NCI-H187 (cell line): ENCODE data around the gene REPIN1.

Source experiments
- DNase-seq, 2 experiments: peaks; one replicate each; lab custom pipeline; 2025; lab: John Stamatoyannopoulos, UW

REPIN1 gene

GRCh38 chr7:150407588-150408392, 39.2 kb downstream of the REPIN1 start:
- no peak for DNase-seq

DNA sequence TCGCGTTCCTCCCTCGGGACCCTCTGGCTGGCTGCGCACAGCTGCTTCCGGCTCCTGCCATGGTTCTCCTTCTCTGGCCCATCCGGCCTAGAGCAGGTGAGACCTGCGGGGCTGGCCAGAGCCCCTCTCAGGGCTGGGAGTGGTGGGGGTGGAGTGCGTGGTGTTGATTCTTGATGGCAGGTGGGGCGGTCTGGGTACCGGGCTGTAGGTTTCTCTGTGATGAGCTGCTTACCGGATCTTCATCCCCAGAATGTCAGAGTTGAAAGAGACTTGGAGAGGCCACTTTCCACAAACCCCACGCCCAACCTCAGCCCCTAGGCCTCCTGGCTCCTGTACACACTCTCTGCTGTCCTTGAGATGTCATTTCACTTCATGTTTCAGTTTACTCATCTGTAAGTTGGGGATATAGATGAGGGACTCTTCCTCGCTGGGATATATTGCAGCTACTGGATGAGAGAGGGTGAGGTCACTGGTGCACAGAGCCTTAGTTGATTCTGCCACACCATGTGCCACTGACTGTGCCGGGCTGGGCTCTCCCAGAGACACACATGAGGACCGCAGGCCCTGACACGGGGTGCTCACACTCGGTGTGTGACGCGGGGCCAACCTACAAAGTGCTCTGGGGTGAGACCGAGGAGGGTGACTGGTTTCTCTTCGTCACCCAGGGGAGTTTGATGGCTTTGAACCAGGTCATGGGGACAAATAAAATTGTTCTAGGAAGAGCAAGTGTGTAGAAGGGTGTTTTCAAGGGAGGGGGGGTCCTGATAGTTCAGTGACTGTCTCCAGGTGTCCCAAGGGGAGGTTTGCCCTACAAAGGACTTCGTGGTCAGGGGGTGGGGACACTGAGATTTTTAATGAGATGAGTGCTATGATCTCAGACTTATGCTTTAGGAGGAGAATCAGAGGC, 40.0 kb downstream of the REPIN1 start:
- no peak for DNase-seq

DNA sequence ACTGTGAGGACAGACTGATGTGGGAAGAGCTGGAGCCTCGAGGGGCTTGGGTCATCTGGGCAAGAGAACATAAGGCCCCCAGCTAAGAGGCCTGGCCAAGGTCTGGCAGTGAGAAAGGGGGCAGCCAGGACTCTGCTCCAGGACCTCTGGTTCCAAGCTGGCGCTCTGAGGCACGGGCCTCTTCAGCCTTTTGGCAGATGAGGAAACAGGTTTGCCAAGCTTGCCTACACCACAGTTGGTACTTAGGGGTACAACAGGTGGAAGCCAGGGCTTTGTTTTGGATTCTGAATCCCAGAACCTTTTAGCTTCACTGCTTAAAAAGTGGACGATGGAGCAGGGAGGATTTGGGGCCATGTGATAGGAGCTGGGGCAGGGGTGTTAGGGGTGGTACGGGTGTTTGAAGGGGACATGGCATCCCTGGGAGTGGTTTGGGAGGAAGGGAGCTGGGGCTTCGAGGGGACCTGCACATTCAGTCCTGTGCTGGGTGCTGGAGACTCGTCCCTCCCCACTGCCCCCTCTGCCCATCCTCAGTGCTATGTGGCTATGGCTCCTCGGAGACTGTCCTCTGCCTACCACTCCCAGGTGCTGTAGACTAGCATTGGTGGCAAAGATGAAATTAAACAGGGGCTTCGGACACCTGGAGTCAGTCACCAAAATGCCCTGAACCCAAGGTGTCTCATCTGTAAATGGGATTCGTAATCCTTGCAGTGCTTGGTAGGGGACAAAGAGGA, 40.8 kb downstream of the REPIN1 start:
- no peak for DNase-seq

DNA sequence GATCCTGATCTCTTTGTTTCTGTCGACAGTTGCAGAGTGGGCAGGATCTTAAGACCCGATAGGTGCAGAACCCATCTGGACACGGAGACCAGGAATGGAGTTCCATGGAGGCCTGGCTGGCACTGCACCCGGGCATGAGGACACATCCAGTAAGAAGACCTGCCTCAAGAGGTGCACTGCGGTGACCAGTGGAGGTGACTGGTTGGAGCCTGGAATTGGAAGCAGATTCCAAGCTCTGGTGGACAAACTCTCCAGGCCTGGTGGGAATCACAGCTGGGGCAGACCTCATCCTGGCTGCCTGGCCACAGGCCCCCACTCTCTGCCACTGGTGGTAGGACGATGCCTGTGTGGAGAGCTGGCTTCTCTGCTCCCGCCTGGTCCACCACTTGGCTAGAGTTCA, 41.5 kb downstream of the REPIN1 start:
- DNase-seq, result no peak

- DNase-seq, result no peak
Observed at GRCh38 chr7:150410680-150411346, 42.2 kb downstream of the REPIN1 start.

- DNase-seq, result no peak
Observed at GRCh38 chr7:150411606-150412005, 43.0 kb downstream of the REPIN1 start.

DNA sequence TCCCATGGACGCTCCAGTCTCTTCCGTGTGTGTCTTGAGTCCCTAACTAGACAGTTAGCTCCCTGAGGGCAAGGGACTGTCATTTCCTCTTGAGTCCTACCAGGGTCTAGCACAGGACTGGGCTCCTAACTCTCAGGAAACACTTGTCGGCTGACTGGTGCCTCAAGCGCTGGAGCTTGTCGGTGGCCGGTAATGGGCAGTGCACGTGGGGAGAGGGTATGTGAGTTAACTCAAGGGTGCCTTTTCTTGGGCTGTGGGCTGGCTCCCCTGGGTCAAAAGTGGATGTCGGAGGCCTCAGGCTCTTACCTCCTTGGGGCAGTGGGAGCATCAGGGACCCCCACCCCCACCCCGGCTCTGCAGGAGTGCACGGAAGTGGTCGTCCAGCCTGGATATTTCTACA, 43.4 kb downstream of the REPIN1 start:
- DNase-seq, result no peak

DNA sequence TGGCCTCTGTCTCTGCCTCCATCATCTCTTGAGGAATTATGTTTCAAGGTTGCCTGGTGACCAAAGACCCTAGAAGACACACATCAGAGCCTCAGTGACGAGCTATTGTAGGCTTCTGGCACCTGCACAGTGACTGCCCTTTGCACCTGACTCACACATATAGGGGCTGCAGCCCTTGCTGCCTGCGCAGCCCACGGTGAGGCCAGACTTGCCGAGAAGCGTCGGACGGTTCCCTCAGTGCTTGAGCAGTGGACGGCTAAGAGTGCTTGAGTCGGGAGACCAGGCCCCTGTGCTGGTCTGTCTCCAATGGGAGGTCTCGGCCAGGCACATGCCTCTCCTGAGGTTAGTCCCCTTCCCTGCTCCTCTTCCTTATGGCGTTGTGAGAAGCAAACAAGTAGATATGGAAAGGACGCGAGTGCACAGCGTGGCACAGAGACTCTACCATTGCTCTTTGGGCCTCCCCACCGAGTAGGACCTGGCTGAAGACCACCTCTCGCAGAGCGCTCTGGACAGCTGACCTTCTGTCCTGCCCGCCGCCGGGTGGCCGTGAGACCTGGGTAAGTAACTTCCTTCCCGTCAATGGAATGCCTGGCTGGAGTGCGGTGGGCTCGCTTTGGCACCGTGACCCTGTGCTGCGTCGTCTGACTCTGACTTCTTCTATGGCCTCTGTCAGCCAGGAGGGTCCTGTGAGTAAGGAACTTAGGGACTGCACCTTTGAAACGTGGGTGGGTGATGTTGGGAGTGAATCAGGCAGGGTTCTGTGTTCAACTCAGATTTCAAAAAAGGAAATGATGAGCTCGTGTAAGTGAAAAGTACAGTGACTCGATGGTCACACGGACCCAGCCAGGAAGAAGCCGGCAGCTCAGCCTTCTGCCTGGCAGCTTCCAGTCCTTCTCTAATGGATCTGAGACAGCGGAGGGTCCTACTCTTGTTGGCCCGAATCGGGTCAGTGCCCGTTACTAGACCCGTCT, 44.2 kb downstream of the REPIN1 start:
- DNase-seq, result no peak

GRCh38 chr7:150413640-150414081, 45.0 kb downstream of the REPIN1 start:
- no peak for DNase-seq

GRCh38 chr7:150415161-150416153, 46.8 kb downstream of the REPIN1 start:
- peak in 1 of 2 experiments; percentile 29 for DNase-seq

DNA sequence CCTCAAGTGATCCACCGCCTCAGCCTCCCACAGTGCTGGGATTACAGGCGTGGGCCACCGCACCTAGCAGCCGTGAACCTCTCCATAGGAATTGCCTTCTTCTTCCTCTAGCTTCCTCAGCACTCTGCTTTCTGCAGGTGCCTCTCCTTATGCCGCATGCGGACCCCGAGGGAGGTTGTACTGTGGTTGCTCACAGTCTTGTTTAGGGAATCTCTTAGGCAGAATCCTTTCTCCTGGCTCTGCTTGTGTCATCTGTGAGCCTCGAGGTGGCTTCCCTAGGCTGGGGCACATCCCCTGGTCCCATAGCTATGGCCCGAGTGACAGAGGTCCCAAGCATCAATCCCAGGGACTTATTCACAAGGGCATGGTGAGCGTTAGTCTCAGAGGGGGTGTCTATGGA, 48.6 kb downstream of the REPIN1 start:
- no peak for DNase-seq

- no peak for DNase-seq
Observed at GRCh38 chr7:150417863-150418262, 49.2 kb downstream of the REPIN1 start.

DNA sequence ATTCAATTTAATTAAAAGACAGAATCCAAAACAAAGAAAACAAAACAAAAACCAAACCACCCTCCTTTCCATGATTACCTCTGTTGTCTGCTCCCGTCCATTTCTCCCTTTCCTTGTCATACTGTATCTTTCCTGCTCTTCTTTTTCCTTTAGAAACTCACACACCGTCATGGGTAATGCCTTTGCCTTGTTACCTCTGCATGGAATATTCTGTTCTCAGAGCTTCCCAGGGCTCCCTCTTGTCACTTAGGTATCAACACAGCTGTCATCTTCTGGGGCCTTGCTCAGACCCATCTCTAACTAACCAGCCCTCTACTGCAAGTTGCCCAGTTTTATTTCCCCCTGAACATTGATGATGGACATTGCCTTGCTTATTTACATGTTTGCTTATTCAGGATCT, 51.6 kb downstream of the REPIN1 start:
- no peak for DNase-seq

DNA sequence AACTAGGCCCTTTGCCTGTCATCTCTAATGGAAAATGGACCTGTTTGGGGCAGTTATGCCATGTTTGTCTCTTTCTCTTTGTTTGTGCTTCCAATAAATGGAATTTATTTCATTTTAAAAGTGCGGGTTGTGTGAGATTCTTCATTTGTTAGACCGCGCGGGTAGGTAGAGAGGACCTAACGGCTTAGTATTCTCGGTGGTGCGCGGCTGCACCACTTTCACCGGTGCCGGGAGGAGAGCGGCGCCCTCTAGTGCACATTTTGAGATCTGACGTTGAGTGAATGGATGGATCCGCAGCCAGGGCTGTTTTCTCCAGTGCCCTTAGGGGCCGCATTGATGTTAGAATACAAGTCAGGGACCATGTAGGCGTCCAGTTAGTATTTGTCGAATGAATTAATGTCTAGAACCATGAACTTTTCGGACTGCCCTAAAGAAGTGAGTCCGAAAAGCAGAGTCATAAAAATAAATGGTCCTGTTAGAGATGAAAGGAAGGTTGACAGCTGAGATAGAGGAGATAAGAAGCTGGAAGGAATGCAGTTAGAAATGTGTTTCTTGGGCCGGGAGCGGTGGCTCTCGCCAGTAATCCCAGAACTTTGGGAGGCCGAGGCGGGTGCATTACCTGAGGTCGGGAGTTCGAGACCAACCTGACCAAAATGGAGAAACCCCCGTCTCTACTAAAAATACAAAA, 52.5 kb downstream of the REPIN1 start:
- peak; percentile 71 to 75 for DNase-seq

DNA sequence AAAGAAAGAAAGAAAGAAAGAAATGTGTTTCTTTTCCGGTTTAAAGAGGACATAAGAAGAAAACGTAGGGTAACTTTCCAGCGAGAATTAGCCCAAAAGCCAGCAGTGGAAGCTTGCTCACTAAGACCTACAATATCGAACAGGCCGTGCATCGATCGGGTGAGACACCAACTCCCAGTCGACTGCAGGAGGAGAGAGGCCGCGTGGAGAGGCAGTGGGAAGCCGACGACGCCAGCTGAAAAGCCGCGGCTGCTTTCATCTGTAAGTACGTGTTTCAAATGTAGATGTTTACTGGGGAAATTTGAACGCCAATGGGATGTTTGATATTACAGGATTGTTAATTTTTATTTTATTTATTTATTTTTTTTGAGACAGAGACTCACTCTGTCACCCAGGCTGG, 53.2 kb downstream of the REPIN1 start:
- no peak for DNase-seq
